Measurements from ENCODE around the gene IL17B. TPM values are rescaled to one million over a fixed set of nuclear protein-coding genes. Genes with fewer than 3 reads are reported as not detected.
A peak's percentile ranks its signal among the peaks of the same experiment; 100 is the strongest.

The IL17B gene
- total RNA-seq, 1 donor from 2014 or later = not detected

GRCh38 chr5:149363358-149363757 is 15.7 kb downstream of the IL17B start:
- no peak overlapping the region for H3K27ac Mint-ChIP-seq

GRCh38 chr5:149362541-149362940 is 16.6 kb downstream of the IL17B start:
- DNase-seq (ENCODE audit: low spot score, unreplicated experiment) = no peak
- peaks cover 10% of the 10 kb centered on the region for H3K27me3 Mint-ChIP-seq
- H3K4me3 Mint-ChIP-seq (ENCODE audit: low read depth) = no peak overlapping the region
- no peaks in the 10 kb centered on the region for H3K9me3 Mint-ChIP-seq (ENCODE audit: low read depth)
- TF ChIP-seq, protein P1, sequence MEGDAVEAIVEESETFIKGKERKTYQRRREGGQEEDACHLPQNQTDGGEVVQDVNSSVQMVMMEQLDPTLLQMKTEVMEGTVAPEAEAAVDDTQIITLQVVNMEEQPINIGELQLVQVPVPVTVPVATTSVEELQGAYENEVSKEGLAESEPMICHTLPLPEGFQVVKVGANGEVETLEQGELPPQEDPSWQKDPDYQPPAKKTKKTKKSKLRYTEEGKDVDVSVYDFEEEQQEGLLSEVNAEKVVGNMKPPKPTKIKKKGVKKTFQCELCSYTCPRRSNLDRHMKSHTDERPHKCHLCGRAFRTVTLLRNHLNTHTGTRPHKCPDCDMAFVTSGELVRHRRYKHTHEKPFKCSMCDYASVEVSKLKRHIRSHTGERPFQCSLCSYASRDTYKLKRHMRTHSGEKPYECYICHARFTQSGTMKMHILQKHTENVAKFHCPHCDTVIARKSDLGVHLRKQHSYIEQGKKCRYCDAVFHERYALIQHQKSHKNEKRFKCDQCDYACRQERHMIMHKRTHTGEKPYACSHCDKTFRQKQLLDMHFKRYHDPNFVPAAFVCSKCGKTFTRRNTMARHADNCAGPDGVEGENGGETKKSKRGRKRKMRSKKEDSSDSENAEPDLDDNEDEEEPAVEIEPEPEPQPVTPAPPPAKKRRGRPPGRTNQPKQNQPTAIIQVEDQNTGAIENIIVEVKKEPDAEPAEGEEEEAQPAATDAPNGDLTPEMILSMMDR (IDR thresholded peaks at IDR 0.05; ENCODE audit: unreplicated experiment) = no peak
- no peak overlapping the region for H3K27ac Mint-ChIP-seq
- H3K36me3 Mint-ChIP-seq (ENCODE audit: insufficient read depth) = no peaks in the 10 kb centered on the region
- peaks cover 6% of the 10 kb centered on the region for H3K4me1 Mint-ChIP-seq (ENCODE audit: low read depth)

More at GRCh38 chr5:149363358-149363757, 15.7 kb downstream of the IL17B start:
- no peak for DNase-seq (ENCODE audit: low spot score, unreplicated experiment)
- no peaks in the 10 kb centered on the region for H3K36me3 Mint-ChIP-seq (ENCODE audit: insufficient read depth)
- TF ChIP-seq, protein P1 (IDR thresholded peaks at IDR 0.05; ENCODE audit: unreplicated experiment) = no peak
- peaks cover 8% of the 10 kb centered on the region for H3K27me3 Mint-ChIP-seq
- H3K9me3 Mint-ChIP-seq (ENCODE audit: low read depth) = no peaks in the 10 kb centered on the region
- peaks cover 4% of the 10 kb centered on the region for H3K4me1 Mint-ChIP-seq (ENCODE audit: low read depth)
- H3K4me3 Mint-ChIP-seq (ENCODE audit: low read depth) = no peak overlapping the region

GRCh38 chr5:149360272-149360671 is 18.8 kb downstream of the IL17B start:
- H3K27me3 Mint-ChIP-seq = peaks cover 10% of the 10 kb centered on the region
- H3K36me3 Mint-ChIP-seq (ENCODE audit: insufficient read depth) = peaks cover 2% of the 10 kb centered on the region
- TF ChIP-seq, protein P1 (IDR thresholded peaks at IDR 0.05; ENCODE audit: unreplicated experiment) = no peak
- peaks cover 6% of the 10 kb centered on the region for H3K4me1 Mint-ChIP-seq (ENCODE audit: low read depth)
- no peak overlapping the region for H3K4me3 Mint-ChIP-seq (ENCODE audit: low read depth)
- DNase-seq (ENCODE audit: low spot score, unreplicated experiment) = no peak
- no peak overlapping the region for H3K27ac Mint-ChIP-seq
- H3K9me3 Mint-ChIP-seq (ENCODE audit: low read depth) = no peaks in the 10 kb centered on the region

DNA sequence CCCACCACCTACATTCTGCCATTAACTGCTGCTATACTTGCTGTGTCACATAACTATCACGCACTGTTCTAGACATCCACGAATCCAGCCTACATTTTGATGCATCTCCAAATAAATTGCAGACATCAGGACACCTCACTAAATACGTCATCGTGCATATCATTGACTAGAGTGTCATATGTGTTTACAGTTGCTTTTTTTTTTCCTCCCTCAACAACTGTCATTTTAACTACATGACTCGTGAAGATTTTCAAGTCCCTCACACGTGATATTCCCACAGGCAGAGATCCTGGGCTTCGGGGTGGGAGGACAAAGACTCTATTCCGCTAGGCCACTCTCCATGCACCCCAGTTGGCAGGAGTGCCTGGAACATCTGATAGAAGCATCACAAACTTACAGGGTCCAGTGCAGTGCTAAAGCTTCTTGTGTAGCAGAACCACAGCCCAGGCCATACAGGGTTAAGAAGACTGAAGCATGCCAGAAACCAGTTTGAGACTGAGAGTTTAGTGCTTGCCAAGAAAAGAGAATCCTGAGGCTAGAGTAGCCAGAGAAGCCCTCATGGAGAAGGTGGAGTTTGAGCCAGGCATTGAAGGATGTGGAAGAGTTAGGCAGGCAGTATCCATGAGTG is 20.1 kb downstream of the IL17B start:
- H3K4me1 Mint-ChIP-seq (ENCODE audit: low read depth) = peaks cover 6% of the 10 kb centered on the region
- H3K27ac Mint-ChIP-seq = no peak overlapping the region
- H3K27me3 Mint-ChIP-seq = peaks cover 10% of the 10 kb centered on the region
- peak overlapping the region; percentile 88 for H3K4me3 Mint-ChIP-seq (ENCODE audit: low read depth)
- TF ChIP-seq, protein P1 (IDR thresholded peaks at IDR 0.05; ENCODE audit: unreplicated experiment) = no peak
- no peak for DNase-seq (ENCODE audit: low spot score, unreplicated experiment)
- no peaks in the 10 kb centered on the region for H3K9me3 Mint-ChIP-seq (ENCODE audit: low read depth)
- peaks cover 6% of the 10 kb centered on the region for H3K36me3 Mint-ChIP-seq (ENCODE audit: insufficient read depth)

DNA sequence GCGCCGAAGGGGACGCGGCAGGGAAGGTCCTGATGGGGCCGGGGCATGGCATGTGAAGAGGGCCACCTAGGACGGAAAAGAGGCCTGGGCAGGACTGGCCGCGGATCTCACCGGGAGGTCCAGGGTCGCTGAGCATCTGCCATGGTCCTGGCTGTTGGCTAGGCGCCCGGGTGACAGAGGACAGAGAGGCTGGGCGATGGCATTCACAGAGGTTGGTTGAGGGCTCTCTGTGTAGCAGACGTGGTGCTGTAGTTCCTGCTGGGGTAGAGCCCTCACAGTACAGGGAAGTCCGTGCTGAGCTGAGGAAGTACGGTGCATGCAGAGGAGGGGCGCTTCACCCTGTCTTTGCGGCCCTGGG is 20.8 kb downstream of the IL17B start:
- peaks cover 6% of the 10 kb centered on the region for H3K4me1 Mint-ChIP-seq (ENCODE audit: low read depth)
- peak overlapping the region; percentile 88 for H3K4me3 Mint-ChIP-seq (ENCODE audit: low read depth)
- no peaks in the 10 kb centered on the region for H3K9me3 Mint-ChIP-seq (ENCODE audit: low read depth)
- TF ChIP-seq, protein P1 (IDR thresholded peaks at IDR 0.05; ENCODE audit: unreplicated experiment) = no peak
- H3K36me3 Mint-ChIP-seq (ENCODE audit: insufficient read depth) = peaks cover 9% of the 10 kb centered on the region
- H3K27ac Mint-ChIP-seq = peak overlapping the region; percentile 73
- no peak for DNase-seq (ENCODE audit: low spot score, unreplicated experiment)
- peaks cover 10% of the 10 kb centered on the region for H3K27me3 Mint-ChIP-seq

All from progenitor cell of endocrine pancreas (in vitro differentiated cells).